B cell (primary cell): ENCODE data around the gene NDST3.

Source experiments
- CTCF ChIP-seq: fragments of 200-600 bp; IDR thresholded peaks from one replicate; pipeline ENCODE4 v1.8.0; 2022; ENCODE audit warnings: antibody characterized with exemption, mild to moderate bottlenecking
- EZH2 ChIP-seq: IDR thresholded peaks from 2 replicates; pipeline ENCODE4 v1.6.1; 2012; ENCODE audit warnings: borderline replicate concordance, low read depth, mild to moderate bottlenecking, moderate library complexity, low read length; ENCODE audit not compliant: insufficient read depth, poor library complexity, severe bottlenecking

- TF ChIP-seq CTCF = no peak
- TF ChIP-seq EZH2 = no peak
Measured at GRCh38 chr4:118085700-118086099, 51.4 kb downstream of the NDST3 start.
